Erythroblast (primary cell): Measurements from ENCODE around the gene JAM3.

Experiments used
- GATA1 ChIP-seq: IDR thresholded peaks from 2 replicates; pipeline ENCODE4 v1.6.1; 2011; ENCODE audit warnings: low read depth, mild to moderate bottlenecking, control low read depth, low read length, moderate library complexity
- POLR2A ChIP-seq: IDR thresholded peaks from 2 replicates; pipeline ENCODE4 v1.6.1; 2011; ENCODE audit warnings: mild to moderate bottlenecking, low read length

GRCh38 chr11:134074766-134075165, 5.9 kb downstream of the JAM3 start:
- no peak for TF ChIP-seq POLR2A
- TF ChIP-seq GATA1 = no peak
